AML-193 (cell line): ENCODE results near the gene FXYD6.

Experiments used
- DNase-seq, 2 experiments: peaks; one replicate each; lab custom pipeline; 2025; lab: John Stamatoyannopoulos, UW

FXYD6 gene

GRCh38 chr11:117830072-117830471 is 46.4 kb downstream of the FXYD6 start:
- DNase-seq: no peak

- DNase-seq: no peak
These were observed 47.1 kb downstream of the FXYD6 start for GRCh38 chr11:117829369-117829725.

- DNase-seq: no peak
These were observed 47.7 kb downstream of the FXYD6 start for GRCh38 chr11:117828611-117829368.

GRCh38 chr11:117827521-117828511 is 48.6 kb downstream of the FXYD6 start:
- DNase-seq: no peak

- DNase-seq: no peak
These were observed 49.6 kb downstream of the FXYD6 start for GRCh38 chr11:117826832-117827231.

GRCh38 chr11:117826190-117826570 is 50.3 kb downstream of the FXYD6 start:
- DNase-seq: no peak

GRCh38 chr11:117825538-117826189 is 50.8 kb downstream of the FXYD6 start:
- DNase-seq: no peak

GRCh38 chr11:117824571-117825537 is 51.6 kb downstream of the FXYD6 start, which contains the start of gene FXYD2:
TSS of gene FXYD2 (minus strand) at chr11:117824744. CDS start at chr11:117824678, 66 bp downstream.
- peak; percentile 6 to 21 for DNase-seq

- no peak for DNase-seq
These were observed 52.5 kb downstream of the FXYD6 start for GRCh38 chr11:117823946-117824420.

- no peak for DNase-seq
These were observed 53.0 kb downstream of the FXYD6 start for GRCh38 chr11:117823294-117823945.

GRCh38 chr11:117822074-117823033 is 54.1 kb downstream of the FXYD6 start:
- peak in 1 of 2 experiments; percentile 22 for DNase-seq

- DNase-seq: no peak
These were observed 55.0 kb downstream of the FXYD6 start for GRCh38 chr11:117821431-117821830.

GRCh38 chr11:117820516-117820915 is 55.9 kb downstream of the FXYD6 start:
- no peak for DNase-seq

GRCh38 chr11:117820071-117820470 is 56.4 kb downstream of the FXYD6 start:
- no peak for DNase-seq

- peak; percentile 46 to 72 for DNase-seq
These were observed 57.1 kb downstream of the FXYD6 start for GRCh38 chr11:117819096-117820040.

GRCh38 chr11:117818041-117818873 is 58.2 kb downstream of the FXYD6 start:
- DNase-seq: no peak

- DNase-seq: peak; percentile 52 to 54
These were observed 59.0 kb downstream of the FXYD6 start for GRCh38 chr11:117817368-117818040.
